GM23338 (cell line): ENCODE results near the gene PRSS3.

Experiments used
- CTCF ChIP-seq, 2 experiments: fragments of 200-600 bp in 1 of 2; sonication (generic) in 1 of 2; conservative IDR thresholded peaks; 2 replicates each; pipeline versions ENCODE4 v1.5.1 to v1.6.1; 2016 to 2017; ENCODE audit warnings: antibody characterized with exemption in 2 of 2, low read depth in 2 of 2, mild to moderate bottlenecking in 2 of 2, moderate library complexity in 1 of 2
- EZH2 ChIP-seq: fragments of 200-600 bp; sonication (generic); IDR thresholded peaks from one replicate; pipeline ENCODE4 v1.8.0; 2017; ENCODE audit warnings: antibody characterized with exemption, mild to moderate bottlenecking, low read depth; ENCODE audit not compliant: unreplicated experiment
- EZH2phosphoT487 ChIP-seq: fragments of 200-600 bp; sonication (generic); IDR thresholded peaks from one replicate; pipeline ENCODE4 v1.8.1; 2018; ENCODE audit warnings: antibody characterized with exemption; ENCODE audit not compliant: unreplicated experiment
- POLR2AphosphoS5 ChIP-seq: IDR thresholded peaks from 2 replicates; pipeline ENCODE4 v1.6.1; 2016; ENCODE audit warnings: antibody characterized with exemption, low read depth

GRCh38 chr9:33817327-33818166 lies 22.2 kb downstream of the PRSS3 start:
- TF ChIP-seq CTCF (conservative IDR thresholded peaks at IDR 0.05; ENCODE audit: low read depth in 2 of 2) (no peak), EZH2phosphoT487 (no peak), EZH2 (no peak), POLR2AphosphoS5 (peak; percentile 47; the same call in 1 of the 2 replicates)
